DMS79 treated with DMSO at 0.1 percent for 48 hours (cell line): ENCODE data around the gene USP40.

Source experiments
- DNase-seq: peaks from one replicate; lab custom pipeline; 2025; lab: John Stamatoyannopoulos, UW

The USP40 gene

DNA sequence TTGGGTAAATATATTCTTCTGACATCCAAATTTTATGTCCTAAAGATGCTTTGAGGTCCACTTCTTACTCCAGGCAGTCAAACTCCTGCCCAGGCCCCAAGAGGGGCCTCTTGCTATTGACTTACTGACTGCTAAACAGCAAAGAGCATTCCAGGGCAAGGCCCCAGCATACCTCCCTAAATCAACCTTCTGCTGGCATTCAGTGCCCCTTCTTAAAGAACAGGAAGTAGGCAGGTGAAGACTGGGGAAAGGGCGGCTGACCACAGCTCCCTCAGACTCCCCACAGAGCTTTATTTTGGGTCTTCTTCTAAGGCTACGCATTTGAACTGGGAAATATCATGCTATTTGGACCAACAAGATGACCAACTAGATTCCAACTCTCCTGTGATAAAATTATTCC lies 68.9 kb downstream of the USP40 start:
- DNase-seq: no peak

GRCh38 chr2:233495503-233496496 lies 70.8 kb downstream of the USP40 start:
- no peak for DNase-seq

- no peak for DNase-seq
Measured at GRCh38 chr2:233492751-233493150, 73.8 kb downstream of the USP40 start.

- no peak for DNase-seq
Measured at GRCh38 chr2:233492078-233492477, 74.5 kb downstream of the USP40 start.

DNA sequence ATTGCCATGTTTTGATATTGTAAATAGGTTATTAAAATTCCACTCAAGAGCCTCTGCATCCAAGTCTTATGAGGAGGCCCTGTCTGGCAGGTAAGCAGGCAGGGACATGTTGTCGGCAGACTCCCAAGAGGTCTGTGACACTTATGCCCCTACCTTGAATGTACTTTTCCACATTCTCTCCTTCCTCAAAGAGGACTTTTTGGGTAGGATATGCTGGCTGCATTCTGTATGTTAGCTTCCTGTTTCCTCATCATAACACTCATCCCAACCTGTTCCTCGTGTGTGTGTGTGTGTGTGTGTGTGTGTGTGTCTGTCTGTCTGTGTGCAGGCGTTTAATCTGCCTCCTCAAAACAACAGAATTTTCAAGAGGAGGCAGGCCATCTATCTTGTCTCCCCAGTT lies 75.3 kb downstream of the USP40 start:
- no peak for DNase-seq

DNA sequence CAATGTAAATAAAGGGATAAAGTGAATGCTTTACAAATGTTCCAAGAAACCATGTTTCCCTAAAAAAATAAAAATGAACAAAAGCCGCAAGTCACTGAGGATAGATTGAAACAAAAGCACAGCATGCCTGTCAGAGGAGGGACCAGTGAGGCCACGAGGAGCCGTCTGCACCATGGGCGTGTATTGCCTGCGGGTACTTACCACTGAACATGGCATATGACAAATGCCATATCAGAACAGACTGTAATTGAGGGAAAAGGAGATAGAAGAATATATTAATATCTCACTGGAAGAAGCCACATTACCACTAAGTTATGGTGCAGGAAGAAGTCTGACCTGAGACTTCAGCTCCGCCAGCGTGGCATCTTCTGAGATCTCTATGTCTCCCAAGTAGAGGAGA lies 75.8 kb downstream of the USP40 start:
- DNase-seq: no peak

- no peak for DNase-seq
Measured at GRCh38 chr2:233489666-233490065, 76.9 kb downstream of the USP40 start.

DNA sequence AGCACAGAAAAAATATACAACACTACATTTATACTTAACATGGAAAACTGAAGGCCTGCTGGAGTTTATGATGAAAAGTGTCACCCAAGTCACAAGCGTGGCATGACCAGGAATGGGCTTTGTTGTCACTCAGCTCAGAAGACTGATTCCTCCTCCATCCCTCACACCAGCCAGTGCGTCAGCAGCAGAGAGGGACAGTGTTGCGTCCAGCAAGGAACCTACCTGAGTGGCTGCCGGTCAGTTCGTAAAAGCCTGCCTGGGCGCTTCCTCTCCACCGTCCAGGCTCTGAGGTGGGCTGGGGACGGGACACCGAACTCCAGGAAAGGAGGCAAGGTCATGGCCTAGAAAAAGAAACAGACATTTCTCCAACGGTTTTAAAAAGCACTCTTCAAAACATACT lies 77.4 kb downstream of the USP40 start:
- no peak for DNase-seq

GRCh38 chr2:233487748-233488345 lies 78.7 kb downstream of the USP40 start:
- no peak for DNase-seq

DNA sequence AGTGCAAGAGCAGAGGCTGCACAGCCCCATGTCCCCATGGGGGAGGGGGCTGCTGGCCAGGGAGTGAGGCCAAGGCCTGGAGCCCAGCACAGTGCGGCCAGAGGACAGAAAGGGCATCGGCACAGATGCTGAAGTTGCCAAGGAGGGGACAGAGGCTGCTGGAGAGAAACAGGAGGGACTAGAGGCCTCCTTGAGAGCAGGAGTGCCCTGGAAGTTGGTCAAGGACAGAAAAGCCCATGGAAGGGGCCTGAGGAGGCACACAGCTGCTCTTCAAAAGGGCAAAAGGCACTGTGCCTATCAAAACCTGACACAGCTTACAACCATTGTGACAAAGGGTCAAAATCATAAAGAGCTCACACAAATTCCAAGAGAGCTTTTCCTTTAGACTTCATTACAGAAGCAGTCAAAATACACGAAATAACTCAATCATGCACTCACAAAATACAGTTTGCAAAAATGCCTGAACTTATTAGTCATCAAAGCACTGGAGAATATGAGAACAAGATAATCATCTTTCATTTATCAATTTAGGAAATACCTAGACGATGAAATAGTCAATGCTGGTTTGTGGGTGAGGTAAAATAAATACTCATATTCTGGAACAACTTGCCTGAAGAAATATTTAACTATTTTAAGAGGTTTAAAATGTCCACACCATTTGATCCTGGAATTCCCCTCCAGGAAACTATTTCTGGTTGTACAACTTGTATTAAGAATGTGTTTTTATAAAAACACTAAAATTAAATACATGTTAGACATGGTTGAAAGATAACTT lies 79.6 kb downstream of the USP40 start:
- no peak for DNase-seq

- DNase-seq: no peak
Measured at GRCh38 chr2:233486357-233486756, 80.2 kb downstream of the USP40 start.

DNA sequence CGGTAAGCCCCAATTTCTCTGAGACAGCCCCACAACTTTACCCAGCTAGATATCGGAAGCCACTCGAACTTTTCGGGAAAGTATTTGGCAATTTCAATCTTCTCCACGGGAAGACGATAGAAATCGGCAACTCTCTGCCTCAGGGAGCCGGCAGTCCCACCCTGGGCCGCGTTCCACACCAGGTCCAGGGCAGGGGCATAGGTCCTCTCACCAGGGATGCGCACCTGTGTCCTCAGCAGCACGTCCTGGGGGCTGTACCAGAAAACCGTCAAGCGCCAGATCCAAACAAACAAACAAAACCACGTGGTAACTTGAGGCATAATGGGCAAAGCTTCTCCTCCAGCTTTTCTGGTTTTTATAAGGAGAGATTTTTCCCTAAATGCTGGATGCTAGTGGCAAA lies 80.9 kb downstream of the USP40 start:
- DNase-seq: no peak

DNA sequence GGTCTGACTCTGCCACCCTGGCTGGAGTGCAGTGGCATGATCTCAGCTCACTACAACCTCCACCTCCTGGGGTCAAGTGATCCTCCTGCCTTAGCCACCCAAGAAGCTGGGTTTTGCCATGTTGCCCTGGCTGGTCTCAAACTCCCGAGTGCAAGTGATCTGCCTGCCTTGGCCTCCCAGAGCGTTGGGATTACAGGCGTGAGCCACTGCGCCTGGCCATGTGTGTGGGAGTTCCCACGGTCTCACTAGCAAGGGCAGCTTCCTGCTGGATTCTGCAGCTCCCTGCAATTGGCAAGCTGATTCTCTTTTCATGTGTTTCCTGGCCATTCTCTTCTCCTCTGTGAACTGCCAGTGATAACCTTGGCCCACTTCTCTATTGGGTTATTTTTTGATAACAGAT lies 84.0 kb downstream of the USP40 start:
- no peak for DNase-seq

DNA sequence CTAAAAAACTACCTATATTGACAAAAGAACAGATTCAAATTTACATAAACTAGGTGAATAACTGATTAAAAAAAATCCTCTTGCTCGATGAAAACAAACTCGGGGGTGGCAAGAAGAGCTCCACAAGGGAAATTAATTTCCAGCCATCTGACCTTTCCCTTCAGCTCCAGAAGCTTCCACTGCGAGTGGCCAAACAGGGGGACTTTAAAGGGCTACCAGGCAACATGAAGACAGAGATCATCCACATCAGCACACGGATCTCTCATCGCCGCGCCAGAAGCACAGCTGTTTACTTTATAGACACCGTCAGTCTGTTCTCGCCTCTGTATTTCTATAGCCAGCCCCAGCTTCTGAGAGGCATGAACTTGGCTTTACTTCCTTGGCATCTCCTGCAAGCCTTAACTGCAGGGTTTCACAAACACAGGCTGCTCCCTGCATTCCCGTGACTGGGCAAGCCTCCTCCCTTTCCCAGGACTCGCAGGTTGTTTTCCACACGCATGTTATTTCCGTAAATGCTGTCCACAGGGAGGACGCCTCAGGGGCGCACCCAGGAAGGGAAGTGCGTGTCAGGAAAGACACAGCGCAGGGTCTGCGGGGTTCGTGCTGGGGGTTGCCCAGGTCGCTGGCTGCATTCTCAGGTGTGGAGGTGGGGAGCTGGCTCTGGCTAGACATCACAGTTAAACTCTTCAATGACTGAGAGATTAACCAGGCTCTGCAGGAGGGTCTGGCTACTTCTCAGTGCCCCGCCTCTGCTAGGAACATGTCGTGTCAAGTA lies 85.0 kb downstream of the USP40 start:
- DNase-seq: no peak

- no peak for DNase-seq
Measured at GRCh38 chr2:233480490-233481202, 85.9 kb downstream of the USP40 start.

- no peak for DNase-seq
Measured at GRCh38 chr2:233479616-233480489, 86.7 kb downstream of the USP40 start.

GRCh38 chr2:233477548-233478433 lies 88.8 kb downstream of the USP40 start:
- DNase-seq: no peak

- no peak for DNase-seq
Measured at GRCh38 chr2:233476651-233477547, 89.7 kb downstream of the USP40 start.
